GM23338 (cell line): ENCODE data around the gene EYA2. TPM values are rescaled to one million over a fixed set of nuclear protein-coding genes. Genes with fewer than 3 reads are reported as not detected.

Experiments used
- ATAC-seq: fragments of 200-7000 bp; cut with Tn5 transposase; 3 replicates; pipeline ENCODE4 v1.9.1; 2020
- DNase-seq: peaks from one replicate; pipeline ENCODE4 v3.0.0-alpha.2; 2015; ENCODE audit warnings: low spot score
- H2AFZ ChIP-seq: fragments of 200-600 bp; sonication (generic); 2 replicates; pipeline ENCODE4 v1.8.0; 2016; ENCODE audit warnings: antibody characterized with exemption, mild to moderate bottlenecking, moderate library complexity
- H3F3A ChIP-seq: fragments of 200-600 bp; sonication (generic); replicated peaks from 2 replicates; pipeline ENCODE4 v1.8.0; 2017; ENCODE audit warnings: antibody characterized with exemption, mixed run types, low read depth
- H3K27ac ChIP-seq: fragments of 200-600 bp; sonication (generic); 2 replicates; pipeline ENCODE4 v1.6.1; 2016; ENCODE audit warnings: low read depth
- H3K27me3 ChIP-seq: fragments of 200-600 bp; sonication (generic); 2 replicates; pipeline ENCODE4 v1.8.0; 2016; ENCODE audit warnings: mild to moderate bottlenecking, mixed run types, moderate library complexity; ENCODE audit not compliant: insufficient read depth
- H3K36me3 ChIP-seq: fragments of 200-600 bp; sonication (generic); 2 replicates; pipeline ENCODE4 v1.8.0; 2016; ENCODE audit warnings: mild to moderate bottlenecking; ENCODE audit not compliant: insufficient read depth
- H3K4me1 ChIP-seq: fragments of 200-600 bp; sonication (generic); 2 replicates; pipeline ENCODE4 v1.8.0; 2016; ENCODE audit warnings: mild to moderate bottlenecking, moderate library complexity; ENCODE audit not compliant: insufficient read depth
- H3K4me2 ChIP-seq: fragments of 200-600 bp; sonication (generic); 2 replicates; pipeline ENCODE4 v1.7.1; 2017; ENCODE audit warnings: mixed run types
- H3K4me3 ChIP-seq: fragments of 200-600 bp; sonication (generic); 2 replicates; pipeline ENCODE4 v1.6.1; 2016; ENCODE audit warnings: mixed run types
- H3K79me2 ChIP-seq: fragments of 200-600 bp; sonication (generic); replicated peaks from 2 replicates; pipeline ENCODE4 v1.8.0; 2017; ENCODE audit warnings: mild to moderate bottlenecking; ENCODE audit not compliant: insufficient read depth
- H3K9me2 ChIP-seq: fragments of 200-600 bp; sonication (generic); 2 replicates; pipeline ENCODE4 v1.8.0; 2017; ENCODE audit not compliant: insufficient read depth
- H4K20me1 ChIP-seq: fragments of 200-600 bp; sonication (generic); replicated peaks from 2 replicates; pipeline ENCODE4 v1.8.0; 2017; ENCODE audit warnings: mild to moderate bottlenecking; ENCODE audit not compliant: insufficient read depth
- H3K27ac Mint-ChIP-seq: 2 replicates; pipeline ENCODE4 v1.8.0; 2020; ENCODE audit warnings: inconsistent platforms, mild to moderate bottlenecking, moderate library complexity, mixed read lengths
- H3K27me3 Mint-ChIP-seq: 3 replicates; pipeline ENCODE4 v1.8.0; 2022; ENCODE audit warnings: low read depth, mild to moderate bottlenecking, moderate library complexity, mixed read lengths, inconsistent platforms; ENCODE audit not compliant: insufficient read depth, poor library complexity
- H3K36me3 Mint-ChIP-seq: 3 replicates; pipeline ENCODE4 v1.8.0; 2021; ENCODE audit warnings: low read depth, mild to moderate bottlenecking, inconsistent platforms, moderate library complexity, mixed read lengths
- H3K4me1 Mint-ChIP-seq: 3 replicates; pipeline ENCODE4 v1.8.0; 2020; ENCODE audit warnings: mild to moderate bottlenecking, inconsistent platforms, mixed read lengths
- H3K4me3 Mint-ChIP-seq: 3 replicates; pipeline ENCODE4 v1.8.0; 2021; ENCODE audit warnings: moderate library complexity, mild to moderate bottlenecking, inconsistent platforms, mixed read lengths
- H3K9me3 Mint-ChIP-seq: 3 replicates; pipeline ENCODE4 v1.8.0; 2020; ENCODE audit warnings: moderate library complexity, mild to moderate bottlenecking, inconsistent platforms, mixed read lengths
- EZH2 ChIP-seq: fragments of 200-600 bp; sonication (generic); IDR thresholded peaks from one replicate; pipeline ENCODE4 v1.8.0; 2017; ENCODE audit warnings: antibody characterized with exemption, mild to moderate bottlenecking, low read depth; ENCODE audit not compliant: unreplicated experiment
- EZH2phosphoT487 ChIP-seq: fragments of 200-600 bp; sonication (generic); IDR thresholded peaks from one replicate; pipeline ENCODE4 v1.8.1; 2018; ENCODE audit warnings: antibody characterized with exemption; ENCODE audit not compliant: unreplicated experiment
- POLR2AphosphoS5 ChIP-seq: IDR thresholded peaks from 2 replicates; pipeline ENCODE4 v1.6.1; 2016; ENCODE audit warnings: antibody characterized with exemption, low read depth
- STAT1 ChIP-seq: IDR thresholded peaks from one replicate; pipeline ENCODE4 v1.6.1; 2016; ENCODE audit warnings: antibody characterized with exemption; ENCODE audit not compliant: unreplicated experiment
- ZNF331 ChIP-seq: fragments of 250-450 bp; sonication (Bioruptor Pico); IDR thresholded peaks from 2 replicates; pipeline ENCODE4 v1.5.0; 2020; ENCODE audit warnings: low read depth, mild to moderate bottlenecking, moderate library complexity
- polyA plus RNA-seq: library from polyadenylated mRNA; unstranded; fragments of >200 nt; fragmentation: Nextera tagmentation; extraction: Ambion mirVana; gene quantifications from 2 replicates; pipeline ENCODE4 v1.2.1, GENCODE V29; 2016
- total RNA-seq: library from RNA; depleted of rRNA; stranded (reverse); fragments of >200 nt; shearing (Covaris generic); gene quantifications from 2 replicates; pipeline ENCODE4 v1.2.3, GENCODE V29; 2014
- TF ChIP-seq, protein P1 (sequence below): fragments of 250-450 bp; sonication (Bioruptor Pico); IDR thresholded peaks from 2 replicates; pipeline ENCODE4 v1.5.0; 2020; ENCODE audit warnings: mild to moderate bottlenecking, moderate library complexity
- TF ChIP-seq, protein P2 (sequence below): IDR thresholded peaks from one replicate; pipeline ENCODE4 v1.6.1; 2018; ENCODE audit warnings: antibody characterized with exemption; ENCODE audit not compliant: unreplicated experiment
- TF ChIP-seq, protein P3 (sequence below), 2 experiments: fragments of 200-600 bp in 1 of 2; sonication (generic) in 1 of 2; conservative IDR thresholded peaks; 2 replicates each; pipeline versions ENCODE4 v1.5.1 to v1.6.1; 2016 to 2017; ENCODE audit warnings: antibody characterized with exemption in 2 of 2, low read depth in 2 of 2, mild to moderate bottlenecking in 2 of 2, moderate library complexity in 1 of 2

Gene EYA2
- total and polyA plus RNA-seq, 2 experiments from 2014 or later: 0.50 to 0.56 TPM

DNA sequence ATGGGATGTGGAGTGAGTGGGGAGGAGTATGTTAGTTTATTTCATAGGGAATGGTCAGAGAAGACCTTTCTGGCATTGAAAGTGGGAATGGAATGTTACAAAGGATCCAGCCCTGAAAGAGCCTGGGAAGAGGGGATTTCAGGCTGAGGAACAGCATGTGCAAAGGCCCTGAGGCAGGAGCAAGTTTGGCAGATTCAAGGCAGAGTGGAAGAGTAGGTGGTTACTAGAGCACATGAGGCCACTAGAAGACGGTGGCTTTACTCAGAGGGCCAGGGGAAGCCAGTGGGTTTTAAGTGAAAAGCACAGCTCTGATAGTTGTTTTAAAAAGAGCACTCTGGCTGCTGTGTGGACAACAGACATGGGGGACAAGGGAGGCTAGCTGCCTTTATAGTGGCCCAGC is 234.7 kb downstream of the EYA2 start:
- Histone ChIP-seq H3K27me3 (no peaks in the 10 kb centered on the region), H3K79me2 (no peaks in the 10 kb centered on the region), H3F3A (no peaks in the 10 kb centered on the region), H3K4me2 (no peak overlapping the region), H3K4me3 (no peak overlapping the region), H2AFZ (no peak overlapping the region), H3K27ac (no peak overlapping the region), H4K20me1 (no peaks in the 10 kb centered on the region), H3K36me3 (no peaks in the 10 kb centered on the region), H3K9me2 (no peaks in the 10 kb centered on the region), H3K4me1 (no peaks in the 10 kb centered on the region)
- ATAC-seq (no peak), DNase-seq (no peak)
- Mint-ChIP-seq H3K9me3 (no peaks in the 10 kb centered on the region), H3K36me3 (no peaks in the 10 kb centered on the region), H3K4me3 (no peak overlapping the region), H3K27ac (no peak overlapping the region), H3K27me3 (peaks cover 7% of the 10 kb centered on the region), H3K4me1 (peaks cover 5% of the 10 kb centered on the region)
- TF ChIP-seq, protein P1, sequence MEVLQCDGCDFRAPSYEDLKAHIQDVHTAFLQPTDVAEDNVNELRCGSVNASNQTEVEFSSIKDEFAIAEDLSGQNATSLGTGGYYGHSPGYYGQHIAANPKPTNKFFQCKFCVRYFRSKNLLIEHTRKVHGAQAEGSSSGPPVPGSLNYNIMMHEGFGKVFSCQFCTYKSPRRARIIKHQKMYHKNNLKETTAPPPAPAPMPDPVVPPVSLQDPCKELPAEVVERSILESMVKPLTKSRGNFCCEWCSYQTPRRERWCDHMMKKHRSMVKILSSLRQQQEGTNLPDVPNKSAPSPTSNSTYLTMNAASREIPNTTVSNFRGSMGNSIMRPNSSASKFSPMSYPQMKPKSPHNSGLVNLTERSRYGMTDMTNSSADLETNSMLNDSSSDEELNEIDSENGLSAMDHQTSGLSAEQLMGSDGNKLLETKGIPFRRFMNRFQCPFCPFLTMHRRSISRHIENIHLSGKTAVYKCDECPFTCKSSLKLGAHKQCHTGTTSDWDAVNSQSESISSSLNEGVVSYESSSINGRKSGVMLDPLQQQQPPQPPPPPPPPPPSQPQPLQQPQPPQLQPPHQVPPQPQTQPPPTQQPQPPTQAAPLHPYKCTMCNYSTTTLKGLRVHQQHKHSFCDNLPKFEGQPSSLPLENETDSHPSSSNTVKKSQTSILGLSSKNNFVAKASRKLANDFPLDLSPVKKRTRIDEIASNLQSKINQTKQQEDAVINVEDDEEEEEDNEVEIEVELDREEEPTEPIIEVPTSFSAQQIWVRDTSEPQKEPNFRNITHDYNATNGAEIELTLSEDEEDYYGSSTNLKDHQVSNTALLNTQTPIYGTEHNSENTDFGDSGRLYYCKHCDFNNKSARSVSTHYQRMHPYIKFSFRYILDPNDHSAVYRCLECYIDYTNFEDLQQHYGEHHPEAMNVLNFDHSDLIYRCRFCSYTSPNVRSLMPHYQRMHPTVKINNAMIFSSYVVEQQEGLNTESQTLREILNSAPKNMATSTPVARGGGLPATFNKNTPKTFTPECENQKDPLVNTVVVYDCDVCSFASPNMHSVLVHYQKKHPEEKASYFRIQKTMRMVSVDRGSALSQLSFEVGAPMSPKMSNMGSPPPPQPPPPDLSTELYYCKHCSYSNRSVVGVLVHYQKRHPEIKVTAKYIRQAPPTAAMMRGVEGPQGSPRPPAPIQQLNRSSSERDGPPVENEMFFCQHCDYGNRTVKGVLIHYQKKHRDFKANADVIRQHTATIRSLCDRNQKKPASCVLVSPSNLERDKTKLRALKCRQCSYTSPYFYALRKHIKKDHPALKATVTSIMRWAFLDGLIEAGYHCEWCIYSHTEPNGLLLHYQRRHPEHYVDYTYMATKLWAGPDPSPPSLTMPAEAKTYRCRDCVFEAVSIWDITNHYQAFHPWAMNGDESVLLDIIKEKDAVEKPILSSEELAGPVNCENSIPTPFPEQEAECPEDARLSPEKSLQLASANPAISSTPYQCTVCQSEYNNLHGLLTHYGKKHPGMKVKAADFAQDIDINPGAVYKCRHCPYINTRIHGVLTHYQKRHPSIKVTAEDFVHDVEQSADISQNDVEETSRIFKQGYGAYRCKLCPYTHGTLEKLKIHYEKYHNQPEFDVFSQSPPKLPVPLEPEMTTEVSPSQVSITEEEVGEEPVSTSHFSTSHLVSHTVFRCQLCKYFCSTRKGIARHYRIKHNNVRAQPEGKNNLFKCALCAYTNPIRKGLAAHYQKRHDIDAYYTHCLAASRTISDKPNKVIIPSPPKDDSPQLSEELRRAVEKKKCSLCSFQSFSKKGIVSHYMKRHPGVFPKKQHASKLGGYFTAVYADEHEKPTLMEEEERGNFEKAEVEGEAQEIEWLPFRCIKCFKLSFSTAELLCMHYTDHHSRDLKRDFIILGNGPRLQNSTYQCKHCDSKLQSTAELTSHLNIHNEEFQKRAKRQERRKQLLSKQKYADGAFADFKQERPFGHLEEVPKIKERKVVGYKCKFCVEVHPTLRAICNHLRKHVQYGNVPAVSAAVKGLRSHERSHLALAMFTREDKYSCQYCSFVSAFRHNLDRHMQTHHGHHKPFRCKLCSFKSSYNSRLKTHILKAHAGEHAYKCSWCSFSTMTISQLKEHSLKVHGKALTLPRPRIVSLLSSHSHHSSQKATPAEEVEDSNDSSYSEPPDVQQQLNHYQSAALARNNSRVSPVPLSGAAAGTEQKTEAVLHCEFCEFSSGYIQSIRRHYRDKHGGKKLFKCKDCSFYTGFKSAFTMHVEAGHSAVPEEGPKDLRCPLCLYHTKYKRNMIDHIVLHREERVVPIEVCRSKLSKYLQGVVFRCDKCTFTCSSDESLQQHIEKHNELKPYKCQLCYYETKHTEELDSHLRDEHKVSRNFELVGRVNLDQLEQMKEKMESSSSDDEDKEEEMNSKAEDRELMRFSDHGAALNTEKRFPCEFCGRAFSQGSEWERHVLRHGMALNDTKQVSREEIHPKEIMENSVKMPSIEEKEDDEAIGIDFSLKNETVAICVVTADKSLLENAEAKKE: no peak
- TF ChIP-seq POLR2AphosphoS5: no peak
- TF ChIP-seq STAT1: no peak
- TF ChIP-seq, protein P2, sequence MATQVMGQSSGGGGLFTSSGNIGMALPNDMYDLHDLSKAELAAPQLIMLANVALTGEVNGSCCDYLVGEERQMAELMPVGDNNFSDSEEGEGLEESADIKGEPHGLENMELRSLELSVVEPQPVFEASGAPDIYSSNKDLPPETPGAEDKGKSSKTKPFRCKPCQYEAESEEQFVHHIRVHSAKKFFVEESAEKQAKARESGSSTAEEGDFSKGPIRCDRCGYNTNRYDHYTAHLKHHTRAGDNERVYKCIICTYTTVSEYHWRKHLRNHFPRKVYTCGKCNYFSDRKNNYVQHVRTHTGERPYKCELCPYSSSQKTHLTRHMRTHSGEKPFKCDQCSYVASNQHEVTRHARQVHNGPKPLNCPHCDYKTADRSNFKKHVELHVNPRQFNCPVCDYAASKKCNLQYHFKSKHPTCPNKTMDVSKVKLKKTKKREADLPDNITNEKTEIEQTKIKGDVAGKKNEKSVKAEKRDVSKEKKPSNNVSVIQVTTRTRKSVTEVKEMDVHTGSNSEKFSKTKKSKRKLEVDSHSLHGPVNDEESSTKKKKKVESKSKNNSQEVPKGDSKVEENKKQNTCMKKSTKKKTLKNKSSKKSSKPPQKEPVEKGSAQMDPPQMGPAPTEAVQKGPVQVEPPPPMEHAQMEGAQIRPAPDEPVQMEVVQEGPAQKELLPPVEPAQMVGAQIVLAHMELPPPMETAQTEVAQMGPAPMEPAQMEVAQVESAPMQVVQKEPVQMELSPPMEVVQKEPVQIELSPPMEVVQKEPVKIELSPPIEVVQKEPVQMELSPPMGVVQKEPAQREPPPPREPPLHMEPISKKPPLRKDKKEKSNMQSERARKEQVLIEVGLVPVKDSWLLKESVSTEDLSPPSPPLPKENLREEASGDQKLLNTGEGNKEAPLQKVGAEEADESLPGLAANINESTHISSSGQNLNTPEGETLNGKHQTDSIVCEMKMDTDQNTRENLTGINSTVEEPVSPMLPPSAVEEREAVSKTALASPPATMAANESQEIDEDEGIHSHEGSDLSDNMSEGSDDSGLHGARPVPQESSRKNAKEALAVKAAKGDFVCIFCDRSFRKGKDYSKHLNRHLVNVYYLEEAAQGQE: no peak
- TF ChIP-seq, protein P3, sequence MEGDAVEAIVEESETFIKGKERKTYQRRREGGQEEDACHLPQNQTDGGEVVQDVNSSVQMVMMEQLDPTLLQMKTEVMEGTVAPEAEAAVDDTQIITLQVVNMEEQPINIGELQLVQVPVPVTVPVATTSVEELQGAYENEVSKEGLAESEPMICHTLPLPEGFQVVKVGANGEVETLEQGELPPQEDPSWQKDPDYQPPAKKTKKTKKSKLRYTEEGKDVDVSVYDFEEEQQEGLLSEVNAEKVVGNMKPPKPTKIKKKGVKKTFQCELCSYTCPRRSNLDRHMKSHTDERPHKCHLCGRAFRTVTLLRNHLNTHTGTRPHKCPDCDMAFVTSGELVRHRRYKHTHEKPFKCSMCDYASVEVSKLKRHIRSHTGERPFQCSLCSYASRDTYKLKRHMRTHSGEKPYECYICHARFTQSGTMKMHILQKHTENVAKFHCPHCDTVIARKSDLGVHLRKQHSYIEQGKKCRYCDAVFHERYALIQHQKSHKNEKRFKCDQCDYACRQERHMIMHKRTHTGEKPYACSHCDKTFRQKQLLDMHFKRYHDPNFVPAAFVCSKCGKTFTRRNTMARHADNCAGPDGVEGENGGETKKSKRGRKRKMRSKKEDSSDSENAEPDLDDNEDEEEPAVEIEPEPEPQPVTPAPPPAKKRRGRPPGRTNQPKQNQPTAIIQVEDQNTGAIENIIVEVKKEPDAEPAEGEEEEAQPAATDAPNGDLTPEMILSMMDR (conservative IDR thresholded peaks at IDR 0.05; ENCODE audit: low read depth in 2 of 2): no peak
- TF ChIP-seq ZNF331 (CRISPR knock-in tag): no peak
- no peak for TF ChIP-seq EZH2
- no peak for TF ChIP-seq EZH2phosphoT487
